Fibroblast of lung (primary cell): ENCODE data around the gene C10orf90. TPM values are rescaled to one million over a fixed set of nuclear protein-coding genes. Genes with fewer than 3 reads are reported as not detected.

ENCODE experiments used
- DNase-seq, 2 donors: peaks; one replicate each; pipeline versions ENCODE4 v3.0.0 to v3.0.0-alpha.2; 2010; ENCODE audit warnings: low read depth in 2 of 2
- H2AFZ ChIP-seq: 2 replicates; pipeline ENCODE4 v1.5.1; 2012; ENCODE audit warnings: low read length, control low read depth, inconsistent platforms
- H3K27ac ChIP-seq: 2 replicates; pipeline ENCODE4 v1.5.1; 2011; ENCODE audit warnings: low read length, control low read depth; ENCODE audit not compliant: insufficient read depth
- H3K27me3 ChIP-seq: 2 replicates; pipeline ENCODE4 v1.5.1; 2011; ENCODE audit warnings: mild to moderate bottlenecking, low read length; ENCODE audit not compliant: control insufficient read depth, insufficient read depth
- H3K36me3 ChIP-seq: 2 replicates; pipeline ENCODE4 v1.5.1; 2011; ENCODE audit warnings: low read length; ENCODE audit not compliant: control insufficient read depth, insufficient read depth
- H3K4me1 ChIP-seq: 2 replicates; pipeline ENCODE4 v1.5.1; 2011; ENCODE audit warnings: low read length; ENCODE audit not compliant: control insufficient read depth, insufficient read depth; ENCODE audit errors: extremely low read depth
- H3K4me2 ChIP-seq: 2 replicates; pipeline ENCODE4 v1.5.1; 2011; ENCODE audit warnings: low read length, control low read depth; ENCODE audit not compliant: insufficient read depth; ENCODE audit errors: extremely low read depth
- H3K4me3 ChIP-seq, 4 experiments: fragments of 200-600 bp in 1 of 4; sonication (generic) in 1 of 4; replicated peaks in 1 of 4; 2 replicates each; pipeline ENCODE4 v1.5.1; 2011 to 2016; ENCODE audit warnings: low read length in 4 of 4, low read depth in 3 of 4, mild to moderate bottlenecking in 3 of 4, control low read depth in 2 of 4, inconsistent platforms in 1 of 4, mixed read lengths in 1 of 4; ENCODE audit not compliant: insufficient read depth in 1 of 4; ENCODE audit errors: control extremely low read depth in 1 of 4
- H3K79me2 ChIP-seq: 2 replicates; pipeline ENCODE4 v1.5.1; 2012; ENCODE audit warnings: mild to moderate bottlenecking, low read length, inconsistent platforms; ENCODE audit not compliant: control insufficient read depth, insufficient read depth
- H3K9ac ChIP-seq: 2 replicates; pipeline ENCODE4 v1.5.1; 2011; ENCODE audit warnings: mild to moderate bottlenecking, low read length, control low read depth; ENCODE audit not compliant: insufficient read depth
- H3K9me3 ChIP-seq: 2 replicates; pipeline ENCODE4 v1.5.1; 2012; ENCODE audit warnings: low read depth, low read length; ENCODE audit not compliant: control insufficient read depth, insufficient read depth
- H4K20me1 ChIP-seq: 2 replicates; pipeline ENCODE4 v1.5.1; 2011; ENCODE audit warnings: low read length; ENCODE audit not compliant: control insufficient read depth, insufficient read depth; ENCODE audit errors: extremely low read depth
- CTCF ChIP-seq, 2 donors: IDR thresholded peaks in 1 of 2; conservative IDR thresholded peaks in 1 of 2; 1 replicate in 1 of 2; 2 replicates in 1 of 2; pipeline ENCODE4 v1.5.1; 2011 to 2012; ENCODE audit warnings: low read length in 2 of 2, control low read depth in 1 of 2, inconsistent platforms in 1 of 2, low read depth in 1 of 2, mild to moderate bottlenecking in 1 of 2
- EZH2 ChIP-seq: IDR thresholded peaks from 2 replicates; pipeline ENCODE4 v1.5.1; 2012; ENCODE audit warnings: low read length, control low read depth, mild to moderate bottlenecking; ENCODE audit errors: missing control alignments
- polyA plus RNA-seq, 2 donors: library from polyadenylated mRNA; depleted of rRNA in 1 of 2; stranded (reverse) in 1 of 2; unstranded in 1 of 2; fragments of >200 nt; gene quantifications; 2 replicates each; pipeline ENCODE4 v1.2.1, GENCODE V29; 2011 to 2012; ENCODE audit warnings: missing spikeins in 1 of 2
- total RNA-seq: library from RNA; depleted of rRNA; stranded (reverse); fragments of >200 nt; gene quantifications from 2 replicates; pipeline ENCODE4 v1.2.1, GENCODE V29; 2014

C10orf90 gene
- total and polyA plus RNA-seq, 2 donors (not counting 1 experiment from before 2014, with no cell fraction given): 0.17 to 0.65 TPM

GRCh38 chr10:126465771-126466170 lies 204.7 kb downstream of the C10orf90 start:
- no peak overlapping the region for H3K4me2 ChIP-seq
- peak; percentile 6 to 8 for TF ChIP-seq CTCF (conservative IDR thresholded peaks at IDR 0.05 in 1 of 2, IDR thresholded peaks at IDR 0.05 in 1 of 2; ENCODE audit: low read depth in 1 of 2, low read length in 2 of 2)
- no peak for TF ChIP-seq EZH2
- no peak overlapping the region for H3K4me3 ChIP-seq
- no peak overlapping the region for H2AFZ ChIP-seq
- no peaks in the 10 kb centered on the region for H4K20me1 ChIP-seq
- no peaks in the 10 kb centered on the region for H3K36me3 ChIP-seq
- H3K9me3 ChIP-seq: no peaks in the 10 kb centered on the region
- H3K9ac ChIP-seq: no peak overlapping the region
- no peak overlapping the region for H3K27ac ChIP-seq
- H3K27me3 ChIP-seq: no peaks in the 10 kb centered on the region
- no peaks in the 10 kb centered on the region for H3K4me1 ChIP-seq
- DNase-seq: no peak
- no peaks in the 10 kb centered on the region for H3K79me2 ChIP-seq

- Histone ChIP-seq H2AFZ (no peak overlapping the region), H3K4me3 (no peak overlapping the region), H3K79me2 (no peaks in the 10 kb centered on the region), H3K9me3 (no peaks in the 10 kb centered on the region), H3K4me2 (no peak overlapping the region), H3K27me3 (no peaks in the 10 kb centered on the region), H3K4me1 (peaks cover 22% of the 10 kb centered on the region), H3K9ac (no peak overlapping the region), H4K20me1 (no peaks in the 10 kb centered on the region), H3K36me3 (no peaks in the 10 kb centered on the region), H3K27ac (no peak overlapping the region)
- no peak for DNase-seq
- no peak for TF ChIP-seq EZH2
- TF ChIP-seq CTCF (conservative IDR thresholded peaks at IDR 0.05 in 1 of 2, IDR thresholded peaks at IDR 0.05 in 1 of 2; ENCODE audit: low read depth in 1 of 2, low read length in 2 of 2): no peak
These were observed 207.2 kb downstream of the C10orf90 start for GRCh38 chr10:126463286-126463685.

GRCh38 chr10:126461289-126461940 lies 209.1 kb downstream of the C10orf90 start:
- no peak overlapping the region for H3K27ac ChIP-seq
- TF ChIP-seq CTCF (conservative IDR thresholded peaks at IDR 0.05 in 1 of 2, IDR thresholded peaks at IDR 0.05 in 1 of 2; ENCODE audit: low read depth in 1 of 2, low read length in 2 of 2): no peak
- TF ChIP-seq EZH2: no peak
- H2AFZ ChIP-seq: no peak overlapping the region
- H3K27me3 ChIP-seq: no peaks in the 10 kb centered on the region
- no peaks in the 10 kb centered on the region for H3K36me3 ChIP-seq
- no peak overlapping the region for H3K9ac ChIP-seq
- no peak for DNase-seq
- no peaks in the 10 kb centered on the region for H4K20me1 ChIP-seq
- no peaks in the 10 kb centered on the region for H3K79me2 ChIP-seq
- H3K4me2 ChIP-seq: no peak overlapping the region
- no peak overlapping the region for H3K4me3 ChIP-seq
- H3K4me1 ChIP-seq: peaks cover 24% of the 10 kb centered on the region
- no peaks in the 10 kb centered on the region for H3K9me3 ChIP-seq
